Smooth muscle cell of the pulmonary artery (primary cell): ENCODE results near the gene ELP5. TPM values are rescaled to one million over a fixed set of nuclear protein-coding genes. Genes with fewer than 3 reads are reported as not detected.

Source experiments
- total RNA-seq: library from RNA; depleted of rRNA; stranded (reverse); fragments of >200 nt; gene quantifications from 2 replicates; pipeline ENCODE4 v1.2.3, GENCODE V29; 2014

The ELP5 gene
- total RNA-seq: 23.6 and 23.8 TPM in 2 replicates

GRCh38 chr17:7252176-7253043 lies at the start of gene ELP5:
ELP5 (plus strand) TSS chr17:7252215; CDS start chr17:7252551, 336 bp downstream.

GRCh38 chr17:7219812-7220592 lies 32.0 kb upstream of the ELP5 start, which contains the start of the genes ACADVL and DLG4:
ACADVL (plus strand) TSS chr17:7219938; CDS start chr17:7219985, 47 bp downstream.
DLG4 (minus strand) TSS chr17:7219836.

GRCh38 chr17:7234083-7234951 lies 17.7 kb upstream of the ELP5 start, which contains the start of gene DVL2:
DVL2 (minus strand) TSS chr17:7234517; CDS start chr17:7234262, 255 bp downstream.

GRCh38 chr17:7239091-7240027 lies 12.7 kb upstream of the ELP5 start, which contains the start of gene PHF23:
PHF23 (minus strand) TSS chr17:7239457; CDS start chr17:7239279, 178 bp downstream.

GRCh38 chr17:7241783-7242716 lies 10.0 kb upstream of the ELP5 start, which contains the start of gene GABARAP:
GABARAP (minus strand) TSS chr17:7242449; CDS start chr17:7242330, 119 bp downstream.

GRCh38 chr17:7251661-7252175 lies 297 bp upstream of the ELP5 start, which contains the start of gene CTDNEP1:
CTDNEP1 (minus strand) TSS chr17:7251734; CDS start chr17:7251296, 438 bp downstream.

GRCh38 chr17:7262192-7262934 lies 10.3 kb downstream of the ELP5 start, which contains the start of gene CLDN7:
CLDN7 (minus strand) TSS chr17:7262478; CDS start chr17:7262043, 435 bp downstream.

GRCh38 chr17:7281074-7281952 lies 29.3 kb downstream of the ELP5 start, which contains the start of gene SLC2A4:
SLC2A4 (plus strand) TSS chr17:7281718; CDS start chr17:7281935, 217 bp downstream.

GRCh38 chr17:7294614-7295153 lies 42.7 kb downstream of the ELP5 start, which contains the start of gene YBX2:
YBX2 (minus strand) TSS chr17:7294639; CDS start chr17:7294500, 139 bp downstream.

GRCh38 chr17:7306911-7307685 lies 55.1 kb downstream of the ELP5 start, which contains the start of gene EIF5A:
EIF5A (plus strand) TSS chr17:7307628; CDS start chr17:7309636, 2,008 bp downstream.

Other genes starting within 250 kb of the ELP5 start
- 88.2 and 97.8 TPM in 2 replicates for gene RNASEK, start 239.6 kb upstream of the ELP5 start, total RNA-seq
- gene BCL6B, start 229.2 kb upstream of the ELP5 start, total RNA-seq: 0.20 and 0.36 TPM in 2 replicates
- gene SLC16A13, start 216.2 kb upstream of the ELP5 start, total RNA-seq: 0.85 and 1.1 TPM in 2 replicates
- gene SLC16A11, start 208.1 kb upstream of the ELP5 start, total RNA-seq: 0.10 and 0.13 TPM in 2 replicates
- gene CLEC10A, start 172.0 kb upstream of the ELP5 start, total RNA-seq: not detected in 2 replicates
- gene ASGR2, start 137.4 kb upstream of the ELP5 start, total RNA-seq: not detected in 2 replicates
- gene ASGR1, start 72.8 kb upstream of the ELP5 start, total RNA-seq: 0.26 and 0.43 TPM in 2 replicates
- gene DLG4, start 32.4 kb upstream of the ELP5 start, total RNA-seq: 38.6 and 51.8 TPM in 2 replicates
- 253 and 331 TPM in 2 replicates for gene ACADVL, start 32.3 kb upstream of the ELP5 start, total RNA-seq
- 57.9 and 79.4 TPM in 2 replicates for gene DVL2, start 17.7 kb upstream of the ELP5 start, total RNA-seq
- 36.2 and 41.9 TPM in 2 replicates for gene PHF23, start 12.8 kb upstream of the ELP5 start, total RNA-seq
- 152 and 153 TPM in 2 replicates for gene GABARAP, start 9.8 kb upstream of the ELP5 start, total RNA-seq
- 71.7 and 85.0 TPM in 2 replicates for gene CTDNEP1, start 481 bp upstream of the ELP5 start, total RNA-seq
- 0.33 and 0.65 TPM in 2 replicates for gene CLDN7, start 10.3 kb downstream of the ELP5 start, total RNA-seq
- gene SLC2A4, start 29.5 kb downstream of the ELP5 start, total RNA-seq: 0.10 and 0.13 TPM in 2 replicates
- 0.07 TPM in 1 of 2 replicates, not detected in the other for gene YBX2, start 42.4 kb downstream of the ELP5 start, total RNA-seq
- 351 and 391 TPM in 2 replicates for gene EIF5A, start 55.4 kb downstream of the ELP5 start, total RNA-seq
- gene GPS2, start 63.1 kb downstream of the ELP5 start, total RNA-seq: 20.3 and 20.4 TPM in 2 replicates
- gene NEURL4, start 77.1 kb downstream of the ELP5 start, total RNA-seq: 21.6 and 31.2 TPM in 2 replicates
- gene ACAP1, start 84.3 kb downstream of the ELP5 start, total RNA-seq: 0.33 and 0.99 TPM in 2 replicates
- gene KCTD11, start 99.9 kb downstream of the ELP5 start, total RNA-seq: 13.4 and 14.2 TPM in 2 replicates
- not detected in 2 replicates for gene TMEM95, start 102.9 kb downstream of the ELP5 start, total RNA-seq
- 0.20 and 0.26 TPM in 2 replicates for gene TNK1, start 128.9 kb downstream of the ELP5 start, total RNA-seq
- 52.9 and 58.3 TPM in 2 replicates for gene PLSCR3, start 142.3 kb downstream of the ELP5 start, total RNA-seq
- 57.9 and 74.2 TPM in 2 replicates for gene TMEM256, start 151.9 kb downstream of the ELP5 start, total RNA-seq
- gene NLGN2, start 155.6 kb downstream of the ELP5 start, total RNA-seq: 23.7 and 28.4 TPM in 2 replicates
- gene SPEM1, start 168.1 kb downstream of the ELP5 start, total RNA-seq: not detected in 2 replicates
- not detected in 2 replicates for gene SPEM2, start 173.4 kb downstream of the ELP5 start, total RNA-seq
- gene SPEM3, start 176.6 kb downstream of the ELP5 start, total RNA-seq: not detected in 2 replicates
- 2.5 and 3.2 TPM in 2 replicates for gene TMEM102, start 183.2 kb downstream of the ELP5 start, total RNA-seq
- gene FGF11, start 187.3 kb downstream of the ELP5 start, total RNA-seq: 12.9 and 16.7 TPM in 2 replicates
- gene CHRNB1, start 192.8 kb downstream of the ELP5 start, total RNA-seq: 5.2 and 6.7 TPM in 2 replicates
- gene ZBTB4, start 227.4 kb downstream of the ELP5 start, total RNA-seq: 39.2 and 45.6 TPM in 2 replicates
- not detected in 2 replicates for gene SLC35G6, start 229.2 kb downstream of the ELP5 start, total RNA-seq
- gene POLR2A, start 232.2 kb downstream of the ELP5 start, total RNA-seq: 117 and 118 TPM in 2 replicates